Sigmoid colon (tissue), 4 donors: Measurements from ENCODE around the gene TEX54.
A peak's percentile ranks its signal among the peaks of the same experiment; 100 is the strongest.

Experiments
- EP300 ChIP-seq, 4 donors: sonication (generic); formaldehyde crosslinking; IDR thresholded peaks; one replicate each; pipeline ENCODE4 v1.6.1; 2017; ENCODE audit warnings: antibody characterized with exemption in 4 of 4
- POLR2A ChIP-seq, 2 donors: fragments of 450-650 bp; IDR thresholded peaks; one replicate each; pipeline ENCODE4 v1.6.1; 2016; ENCODE audit warnings: antibody characterized with exemption in 2 of 2, mild to moderate bottlenecking in 2 of 2, moderate library complexity in 2 of 2
- POLR2AphosphoS5 ChIP-seq, 4 donors: sonication (generic); formaldehyde crosslinking; IDR thresholded peaks; one replicate each; pipeline ENCODE4 v1.6.1; 2017; ENCODE audit warnings: antibody characterized with exemption in 4 of 4
- TF ChIP-seq, protein P1 (sequence below), 4 experiments: fragments of 450-650 bp in 3 of 4; fragments of 200-600 bp in 1 of 4; IDR thresholded peaks; one replicate each; pipeline ENCODE4 v1.5.1; 2016 to 2019; ENCODE audit warnings: antibody characterized with exemption in 4 of 4, mild to moderate bottlenecking in 3 of 4, moderate library complexity in 2 of 4

DNA sequence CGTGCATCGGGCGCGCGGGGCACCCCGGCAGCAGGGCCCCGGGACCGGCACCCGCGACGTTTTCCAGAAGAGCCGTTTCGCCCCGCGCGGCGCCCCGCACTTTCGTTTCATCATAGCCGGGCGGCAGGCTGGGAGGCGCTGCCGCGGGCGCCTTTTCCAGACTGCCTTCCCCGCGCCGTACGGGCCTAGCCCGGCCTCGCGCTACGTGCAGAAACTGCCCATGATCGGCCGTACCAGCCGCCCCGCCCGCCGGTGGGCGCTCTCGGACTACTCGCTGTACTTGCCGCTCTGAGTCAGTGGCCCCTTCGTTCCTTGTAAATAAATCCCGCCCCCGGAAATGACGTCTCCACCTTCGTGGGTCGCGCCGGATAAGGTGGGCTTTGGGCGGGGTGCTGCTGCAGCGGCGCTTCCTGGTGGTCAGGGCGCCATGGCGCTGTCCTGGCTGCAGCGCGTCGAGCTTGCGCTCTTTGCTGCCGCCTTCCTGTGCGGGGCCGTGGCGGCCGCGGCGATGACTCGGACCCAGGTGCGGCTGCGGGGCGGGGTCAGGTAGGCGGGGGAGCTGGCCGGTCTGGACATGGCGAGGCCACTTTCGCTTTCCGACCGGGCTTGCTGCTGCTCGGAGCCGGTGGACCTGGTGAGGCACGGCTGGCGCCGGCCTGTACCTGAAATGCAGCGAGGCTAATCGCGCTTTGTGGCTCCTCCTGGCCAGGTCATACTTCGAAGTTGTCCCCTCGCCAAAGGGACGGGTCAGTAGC lies 45.5 kb downstream of the TEX54 start, which contains the start of gene TMEM179B:
- TF ChIP-seq, protein P1, sequence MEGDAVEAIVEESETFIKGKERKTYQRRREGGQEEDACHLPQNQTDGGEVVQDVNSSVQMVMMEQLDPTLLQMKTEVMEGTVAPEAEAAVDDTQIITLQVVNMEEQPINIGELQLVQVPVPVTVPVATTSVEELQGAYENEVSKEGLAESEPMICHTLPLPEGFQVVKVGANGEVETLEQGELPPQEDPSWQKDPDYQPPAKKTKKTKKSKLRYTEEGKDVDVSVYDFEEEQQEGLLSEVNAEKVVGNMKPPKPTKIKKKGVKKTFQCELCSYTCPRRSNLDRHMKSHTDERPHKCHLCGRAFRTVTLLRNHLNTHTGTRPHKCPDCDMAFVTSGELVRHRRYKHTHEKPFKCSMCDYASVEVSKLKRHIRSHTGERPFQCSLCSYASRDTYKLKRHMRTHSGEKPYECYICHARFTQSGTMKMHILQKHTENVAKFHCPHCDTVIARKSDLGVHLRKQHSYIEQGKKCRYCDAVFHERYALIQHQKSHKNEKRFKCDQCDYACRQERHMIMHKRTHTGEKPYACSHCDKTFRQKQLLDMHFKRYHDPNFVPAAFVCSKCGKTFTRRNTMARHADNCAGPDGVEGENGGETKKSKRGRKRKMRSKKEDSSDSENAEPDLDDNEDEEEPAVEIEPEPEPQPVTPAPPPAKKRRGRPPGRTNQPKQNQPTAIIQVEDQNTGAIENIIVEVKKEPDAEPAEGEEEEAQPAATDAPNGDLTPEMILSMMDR (IDR thresholded peaks at IDR 0.05): peak in 1 of 4 experiments; percentile 16
- TF ChIP-seq EP300 (IDR thresholded peaks at IDR 0.05) (peak in 2 of 4 donors; percentile 12 to 62), POLR2A (IDR thresholded peaks at IDR 0.05) (peak; percentile 96 to 98), POLR2AphosphoS5 (IDR thresholded peaks at IDR 0.05) (peak; percentile 97 to 100 (median 100))
